H1 (cell line): Measurements from ENCODE around the gene AGAP1. TPM values are rescaled to one million over a fixed set of nuclear protein-coding genes. Genes with fewer than 3 reads are reported as not detected.

Experiments
- JUN ChIP-seq: IDR thresholded peaks from 2 replicates; pipeline ENCODE4 v1.6.1; 2011; ENCODE audit warnings: low read depth, mild to moderate bottlenecking, improper control_type of control experiment, low read length
- KDM5A ChIP-seq: fragments of 200-600 bp; IDR thresholded peaks from 2 replicates; pipeline ENCODE4 v1.7.1; 2012; ENCODE audit warnings: mild to moderate bottlenecking, low read length, inconsistent platforms, mixed read lengths
- TCF12 ChIP-seq: IDR thresholded peaks from 2 replicates; pipeline ENCODE4 v1.6.1; 2011; ENCODE audit warnings: low read depth, mild to moderate bottlenecking, low read length
- polyA plus RNA-seq, 7 experiments: library from polyadenylated mRNA; depleted of rRNA in 3 of 7; stranded (reverse) in 5 of 7; unstranded in 2 of 7; fragments of >200 nt in 5 of 7; fragments of 200-250 nt in 2 of 7; gene quantifications; 1 replicate in 5 of 7; 2 replicates in 1 of 7; 4 replicates in 1 of 7; pipeline versions ENCODE4 v1.2.1 to v1.2.3, GENCODE V29; 2011 to 2013; ENCODE audit warnings: missing spikeins in 2 of 7, mixed read lengths in 2 of 7
- total RNA-seq: library from RNA; stranded (reverse); fragmentation: NEBNext Ultra II Directional; extraction: Animal tissue kit (Norgen Biotek cat#: 25700); gene quantifications from 2 replicates; pipeline ENCODE4 v1.2.1, GENCODE V29; 2021

Gene AGAP1
- total and polyA plus RNA-seq, 2 of the 8 experiments (the other 6 are each of a cell fraction or from before 2014, with no cell fraction given), result 18.1 to 39.4 TPM

DNA sequence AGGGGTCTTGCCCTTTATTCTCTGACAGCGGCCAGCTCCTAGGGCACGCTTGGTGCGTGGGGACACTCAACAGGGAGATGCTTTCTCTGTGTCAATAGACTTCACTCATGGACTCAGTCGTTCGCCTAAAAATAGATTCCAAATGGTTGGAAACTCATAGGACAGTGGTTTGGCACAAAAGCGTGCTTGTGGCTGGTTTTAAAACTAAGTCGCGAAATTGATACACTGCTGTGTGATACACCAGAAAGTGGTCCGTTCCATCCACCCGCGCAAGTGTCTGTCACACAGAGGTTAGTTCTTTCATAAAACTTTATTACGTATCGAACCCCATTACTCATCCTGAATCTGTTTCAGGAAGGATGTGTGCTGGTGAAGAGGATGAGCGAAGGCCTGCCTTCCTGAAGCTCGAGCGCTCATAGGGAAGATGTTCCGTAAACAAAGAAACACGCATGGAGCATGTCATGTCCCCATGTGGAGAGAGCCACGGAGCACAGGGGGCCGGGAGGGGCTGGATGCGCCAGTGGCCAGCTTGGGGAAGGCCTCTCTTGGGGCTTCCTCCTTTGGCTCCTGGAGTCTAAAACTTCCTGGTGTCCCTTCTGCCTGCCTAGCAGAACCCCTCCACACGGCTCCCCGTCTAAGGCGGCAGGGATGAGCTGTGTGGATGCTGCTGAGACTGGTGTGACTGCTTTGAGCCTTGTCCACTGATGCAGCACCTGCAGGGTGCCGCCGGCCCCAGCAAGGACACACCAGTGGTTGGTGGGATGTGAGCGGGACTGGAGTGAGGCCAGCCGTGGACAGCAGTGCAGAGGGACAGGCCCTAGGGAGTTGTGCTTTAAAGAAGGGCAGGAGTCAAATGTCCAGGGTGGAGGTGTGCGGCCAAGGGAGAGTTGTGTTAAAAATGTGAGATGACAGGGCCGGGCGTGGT, 467.1 kb downstream of the AGAP1 start (continued):
- no peak for TF ChIP-seq JUN
- no peak for TF ChIP-seq TCF12
- no peak for TF ChIP-seq KDM5A
